Measurements from ENCODE around the gene SELENON. TPM values are rescaled to one million over a fixed set of nuclear protein-coding genes. Genes with fewer than 3 reads are reported as not detected.
A peak's percentile ranks its signal among the peaks of the same experiment; 100 is the strongest.

The SELENON gene
- total and polyA plus RNA-seq, 4 donors = 35.9 to 88.8 (median 48.3) TPM

- no peak overlapping the region for H3K27ac ChIP-seq (ENCODE audit: low read depth in 1 of 2, low read length in 1 of 2)
- peaks cover 0 to 2% (median 0%) of the 10 kb centered on the region in 3 donors for H3K27me3 ChIP-seq (ENCODE audit: control insufficient read depth in 3 of 3, insufficient read depth in 3 of 3, low read length in 2 of 3)
- no peak for ATAC-seq (ENCODE audit: insufficient read depth, low FRiP score)
- no peak overlapping the region for H3K9ac ChIP-seq (ENCODE audit: insufficient read depth in 1 of 2, low read length in 2 of 2)
- 93 to 96% methylated on average over 5 of the region's 5 CpGs for WGBS, 2 donors
- peaks cover 2 to 24% (median 12%) of the 10 kb centered on the region in 5 donors for H3K4me1 ChIP-seq (ENCODE audit: control insufficient read depth in 5 of 5, insufficient read depth in 5 of 5, low read length in 5 of 5)
- TF ChIP-seq CTCF (IDR thresholded peaks at IDR 0.05; ENCODE audit: control extremely low read depth, extremely low read depth) = no peak
- H3K4me3 ChIP-seq = no peak overlapping the region
- no peaks in the 10 kb centered on the region for H3K9me3 ChIP-seq (ENCODE audit: control insufficient read depth in 4 of 4, insufficient read depth in 3 of 4, low read length in 3 of 4)
- DNase-seq = no peak
- H3K36me3 ChIP-seq (ENCODE audit: control insufficient read depth in 4 of 4, insufficient read depth in 4 of 4, low read length in 4 of 4) = peaks cover 0 to 15% (median 5%) of the 10 kb centered on the region in 4 donors
These were observed 27.2 kb upstream of the SELENON start for GRCh38 chr1:25772692-25773245.

GRCh38 chr1:25773441-25774125 is 26.4 kb upstream of the SELENON start:
- Histone ChIP-seq H3K4me3 (no peak overlapping the region), H3K9me3 (ENCODE audit: control insufficient read depth in 4 of 4, insufficient read depth in 3 of 4, low read length in 3 of 4) (no peaks in the 10 kb centered on the region), H3K4me1 (ENCODE audit: control insufficient read depth in 5 of 5, insufficient read depth in 5 of 5, low read length in 5 of 5) (peaks cover 2 to 24% (median 12%) of the 10 kb centered on the region in 5 donors), H3K27me3 (ENCODE audit: control insufficient read depth in 3 of 3, insufficient read depth in 3 of 3, low read length in 2 of 3) (peaks cover 0 to 2% (median 0%) of the 10 kb centered on the region in 3 donors), H3K36me3 (ENCODE audit: control insufficient read depth in 4 of 4, insufficient read depth in 4 of 4, low read length in 4 of 4) (peaks cover 0 to 12% (median 6%) of the 10 kb centered on the region in 4 donors), H3K27ac (ENCODE audit: low read depth in 1 of 2, low read length in 1 of 2) (no peak overlapping the region), H3K9ac (ENCODE audit: insufficient read depth in 1 of 2, low read length in 2 of 2) (no peak overlapping the region)
- ATAC-seq (ENCODE audit: insufficient read depth, low FRiP score) (no peak), DNase-seq (peak in 2 of 3 donors; percentile 20 to 38)
- TF ChIP-seq CTCF (IDR thresholded peaks at IDR 0.05; ENCODE audit: control extremely low read depth, extremely low read depth) = no peak
- WGBS, 2 donors = 81 to 84% methylated on average over 4 of the region's 4 CpGs

GRCh38 chr1:25774206-25774803 is 25.7 kb upstream of the SELENON start:
- no peaks in the 10 kb centered on the region for H3K9me3 ChIP-seq (ENCODE audit: control insufficient read depth in 4 of 4, insufficient read depth in 3 of 4, low read length in 3 of 4)
- peaks cover 2 to 24% (median 8%) of the 10 kb centered on the region in 5 donors for H3K4me1 ChIP-seq (ENCODE audit: control insufficient read depth in 5 of 5, insufficient read depth in 5 of 5, low read length in 5 of 5)
- no peak overlapping the region for H3K9ac ChIP-seq (ENCODE audit: insufficient read depth in 1 of 2, low read length in 2 of 2)
- WGBS, 2 donors = 73 to 74% methylated on average over 13 of the region's 13 CpGs
- no peak for TF ChIP-seq CTCF (IDR thresholded peaks at IDR 0.05; ENCODE audit: control extremely low read depth, extremely low read depth)
- H3K36me3 ChIP-seq (ENCODE audit: control insufficient read depth in 4 of 4, insufficient read depth in 4 of 4, low read length in 4 of 4) = peaks cover 0 to 7% (median 6%) of the 10 kb centered on the region in 4 donors
- no peak overlapping the region for H3K27ac ChIP-seq (ENCODE audit: low read depth in 1 of 2, low read length in 1 of 2)
- DNase-seq (no peak), ATAC-seq (ENCODE audit: insufficient read depth, low FRiP score) (no peak)
- H3K27me3 ChIP-seq (ENCODE audit: control insufficient read depth in 3 of 3, insufficient read depth in 3 of 3, low read length in 2 of 3) = no peaks in the 10 kb centered on the region
- no peak overlapping the region for H3K4me3 ChIP-seq
